Measurements from ENCODE around the gene NSUN4. TPM values are rescaled to one million over a fixed set of nuclear protein-coding genes. Genes with fewer than 3 reads are reported as not detected.
A peak's percentile ranks its signal among the peaks of the same experiment; 100 is the strongest.

NSUN4 gene
- total and polyA plus RNA-seq, 9 of the 15 experiments (the other 6 are each of a cell fraction or from before 2014, with no cell fraction given), result 33.4 to 60.2 (median 46.3) TPM

- TF ChIP-seq KHSRP (IDR thresholded peaks at IDR 0.05), result peak; percentile 93
- peak; percentile 79 for TF ChIP-seq FIP1L1 (IDR thresholded peaks at IDR 0.05; ENCODE audit: low read depth, low read length, poor library complexity, severe bottlenecking)
- 0 out of 2 replicates have a peak, but pooled peaks have one; percentile 38 for TF ChIP-seq ZNF79 (CRISPR knock-in tag; IDR thresholded peaks at IDR 0.05; ENCODE audit: low read depth)
- TF ChIP-seq SAP30 (IDR thresholded peaks at IDR 0.05; ENCODE audit: borderline replicate concordance, insufficient read depth, low read depth, low read length, poor library complexity, severe bottlenecking), result peak; percentile 91
- TF ChIP-seq ZSCAN29 (IDR thresholded peaks at IDR 0.05), result no peak
- peak in 1 of 2 experiments; percentile 91; a peak in 2 of 4 replicates for TF ChIP-seq TBL1XR1 (IDR thresholded peaks at IDR 0.05; ENCODE audit: low read length in 2 of 2)
- no peak for TF ChIP-seq ZNF217 (CRISPR knock-in tag; IDR thresholded peaks at IDR 0.05)
- peak; percentile 67 for TF ChIP-seq NFIC (IDR thresholded peaks at IDR 0.05)
- TF ChIP-seq BCL6 (CRISPR knock-in tag; IDR thresholded peaks at IDR 0.05), result no peak
- TF ChIP-seq CBX2 (IDR thresholded peaks at IDR 0.05; ENCODE audit: insufficient read depth, low read length, poor library complexity, severe bottlenecking), result no peak
- TF ChIP-seq BHLHE40 (IDR thresholded peaks at IDR 0.05; ENCODE audit: low read length), result peak; percentile 79
- peak; percentile 40 for TF ChIP-seq CHD7 (IDR thresholded peaks at IDR 0.05; ENCODE audit: low read depth, low read length)
- no peak for TF ChIP-seq ZNF707 (CRISPR knock-in tag; conservative IDR thresholded peaks at IDR 0.05)
- peak; percentile 93 for TF ChIP-seq PML (IDR thresholded peaks at IDR 0.05; ENCODE audit: low read length)
- peak; percentile 78 for TF ChIP-seq HNRNPLL (IDR thresholded peaks at IDR 0.05; ENCODE audit: low read depth, low read length, poor library complexity, severe bottlenecking)
Observed at GRCh38 chr1:46340404-46341221, at the start of gene NSUN4 (continued).
